Endodermal cell (in vitro differentiated cells): ENCODE measurements around the gene VILL. TPM values are rescaled to one million over a fixed set of nuclear protein-coding genes. Genes with fewer than 3 reads are reported as not detected.

Source experiments
- DNase-seq: peaks from one replicate; pipeline ENCODE4 v3.0.0-alpha.2; 2017
- H3K27ac ChIP-seq: 2 replicates; pipeline ENCODE4 v1.5.1; 2013; ENCODE audit warnings: mild to moderate bottlenecking, low read depth, low read length, moderate library complexity
- H3K27me3 ChIP-seq: 2 replicates; pipeline ENCODE4 v1.6.1; 2013; ENCODE audit warnings: mild to moderate bottlenecking, low read length, moderate library complexity; ENCODE audit not compliant: insufficient read depth, control insufficient read depth, poor library complexity, severe bottlenecking
- H3K36me3 ChIP-seq: 2 replicates; pipeline ENCODE4 v1.7.0; 2013; ENCODE audit warnings: mild to moderate bottlenecking, low read length, moderate library complexity; ENCODE audit not compliant: control insufficient read depth, insufficient read depth
- H3K4me1 ChIP-seq: one replicate; pipeline ENCODE4 v1.7.0; 2013; ENCODE audit warnings: low read length; ENCODE audit not compliant: control insufficient read depth, insufficient read depth
- H3K4me3 ChIP-seq: 2 replicates; pipeline ENCODE4 v1.5.1; 2013; ENCODE audit warnings: mild to moderate bottlenecking, low read length, moderate library complexity
- H3K9ac ChIP-seq: 2 replicates; pipeline ENCODE4 v1.6.1; 2013; ENCODE audit warnings: mild to moderate bottlenecking, low read length, moderate library complexity; ENCODE audit not compliant: poor library complexity, severe bottlenecking; ENCODE audit errors: extremely low read depth
- H3K9me3 ChIP-seq: 2 replicates; pipeline ENCODE4 v1.6.1; 2013; ENCODE audit warnings: mild to moderate bottlenecking, low read length, moderate library complexity; ENCODE audit not compliant: control insufficient read depth
- H3K27ac Mint-ChIP-seq: 2 replicates; pipeline ENCODE4 v1.8.0; 2020; ENCODE audit warnings: mixed read lengths
- H3K27me3 Mint-ChIP-seq: 2 replicates; pipeline ENCODE4 v1.8.0; 2021; ENCODE audit warnings: mild to moderate bottlenecking, mixed read lengths; ENCODE audit not compliant: insufficient read depth
- H3K36me3 Mint-ChIP-seq: 2 replicates; pipeline ENCODE4 v1.8.0; 2020; ENCODE audit warnings: low read depth, mixed read lengths
- H3K4me1 Mint-ChIP-seq: 2 replicates; pipeline ENCODE4 v1.8.0; 2020; ENCODE audit warnings: mixed read lengths
- H3K4me3 Mint-ChIP-seq: 2 replicates; pipeline ENCODE4 v1.8.0; 2020; ENCODE audit warnings: mild to moderate bottlenecking, moderate library complexity, mixed read lengths
- H3K9me3 Mint-ChIP-seq: 2 replicates; pipeline ENCODE4 v1.8.0; 2020; ENCODE audit warnings: mild to moderate bottlenecking, mixed read lengths
- WGBS, 2 experiments: methylation state at CpG; one replicate each; pipeline versions ENCODE4 v1.1.5 to v1.1.7; 2013; ENCODE audit warnings: missing lambda C conversion rate in 2 of 2, mixed read lengths in 1 of 2; ENCODE audit not compliant: insufficient coverage in 1 of 2, insufficient read length in 1 of 2; 5-methylcytosine and 5-hydroxymethylcytosine counted together
- total RNA-seq, 2 donors: library from RNA; stranded (reverse); fragmentation: NEBNext Ultra II Directional in 1 of 2; extraction: Animal tissue kit (Norgen Biotek cat#: 25700) in 1 of 2; gene quantifications; 2 replicates in 1 of 2; 3 replicates in 1 of 2; pipeline ENCODE4 v1.2.1, GENCODE V29; 2021
- TF ChIP-seq, protein P1 (sequence below): fragments of 200-600 bp; sonication (generic); conservative IDR thresholded peaks from 2 replicates; pipeline ENCODE4 v1.5.0; 2021; ENCODE audit warnings: antibody characterized with exemption, mild to moderate bottlenecking

The VILL gene
- total RNA-seq, 2 donors from 2014 or later = 16.0 to 21.3 TPM

DNA sequence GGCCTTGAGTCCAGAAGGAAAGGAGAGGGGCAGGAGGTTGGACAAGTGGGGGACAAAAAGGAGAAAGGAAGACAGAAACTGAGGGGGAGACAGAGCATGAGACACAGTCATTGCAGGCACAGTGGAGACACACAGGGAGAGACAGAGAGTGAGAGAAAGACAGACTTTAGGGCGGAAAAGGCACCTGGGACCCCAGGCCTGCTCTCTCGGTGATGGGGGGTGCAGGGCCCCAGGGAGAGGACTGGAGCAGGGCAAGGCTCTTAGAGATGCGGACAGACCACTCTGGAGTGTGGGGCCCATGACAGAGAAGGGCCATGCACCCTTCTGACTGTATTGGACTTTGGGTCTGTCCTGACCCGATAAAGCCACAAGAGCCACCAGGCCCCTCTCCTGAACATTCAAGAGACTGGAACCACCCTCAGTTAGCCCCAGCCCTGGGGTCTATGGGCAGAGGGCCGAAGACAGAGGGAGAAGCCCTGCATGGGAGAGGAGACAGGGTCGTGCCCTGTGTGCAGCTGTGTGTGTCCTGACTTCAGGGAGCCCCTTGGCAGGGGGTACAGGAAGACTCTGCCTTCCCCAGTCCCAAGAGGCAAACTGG is 26.4 kb downstream of the VILL start:
- H3K27me3 ChIP-seq = no peaks in the 10 kb centered on the region
- DNase-seq = no peak
- TF ChIP-seq, protein P1, sequence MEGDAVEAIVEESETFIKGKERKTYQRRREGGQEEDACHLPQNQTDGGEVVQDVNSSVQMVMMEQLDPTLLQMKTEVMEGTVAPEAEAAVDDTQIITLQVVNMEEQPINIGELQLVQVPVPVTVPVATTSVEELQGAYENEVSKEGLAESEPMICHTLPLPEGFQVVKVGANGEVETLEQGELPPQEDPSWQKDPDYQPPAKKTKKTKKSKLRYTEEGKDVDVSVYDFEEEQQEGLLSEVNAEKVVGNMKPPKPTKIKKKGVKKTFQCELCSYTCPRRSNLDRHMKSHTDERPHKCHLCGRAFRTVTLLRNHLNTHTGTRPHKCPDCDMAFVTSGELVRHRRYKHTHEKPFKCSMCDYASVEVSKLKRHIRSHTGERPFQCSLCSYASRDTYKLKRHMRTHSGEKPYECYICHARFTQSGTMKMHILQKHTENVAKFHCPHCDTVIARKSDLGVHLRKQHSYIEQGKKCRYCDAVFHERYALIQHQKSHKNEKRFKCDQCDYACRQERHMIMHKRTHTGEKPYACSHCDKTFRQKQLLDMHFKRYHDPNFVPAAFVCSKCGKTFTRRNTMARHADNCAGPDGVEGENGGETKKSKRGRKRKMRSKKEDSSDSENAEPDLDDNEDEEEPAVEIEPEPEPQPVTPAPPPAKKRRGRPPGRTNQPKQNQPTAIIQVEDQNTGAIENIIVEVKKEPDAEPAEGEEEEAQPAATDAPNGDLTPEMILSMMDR = no peak
- Mint-ChIP-seq H3K27me3 (no peaks in the 10 kb centered on the region), H3K4me3 (no peak overlapping the region), H3K36me3 (peaks cover 50% of the 10 kb centered on the region), H3K27ac (no peak overlapping the region), H3K4me1 (peaks cover under 1% of the 10 kb centered on the region), H3K9me3 (no peaks in the 10 kb centered on the region)
- no peak overlapping the region for H3K9ac ChIP-seq
- peaks cover 45% of the 10 kb centered on the region for H3K36me3 ChIP-seq
- peaks cover 1% of the 10 kb centered on the region for H3K4me1 ChIP-seq
- no peak overlapping the region for H3K27ac ChIP-seq
- H3K9me3 ChIP-seq = peaks cover 4% of the 10 kb centered on the region
- no peak overlapping the region for H3K4me3 ChIP-seq
- 88 to 89% methylated on average over 6 of the region's 6 CpGs for WGBS, 2 experiments

DNA sequence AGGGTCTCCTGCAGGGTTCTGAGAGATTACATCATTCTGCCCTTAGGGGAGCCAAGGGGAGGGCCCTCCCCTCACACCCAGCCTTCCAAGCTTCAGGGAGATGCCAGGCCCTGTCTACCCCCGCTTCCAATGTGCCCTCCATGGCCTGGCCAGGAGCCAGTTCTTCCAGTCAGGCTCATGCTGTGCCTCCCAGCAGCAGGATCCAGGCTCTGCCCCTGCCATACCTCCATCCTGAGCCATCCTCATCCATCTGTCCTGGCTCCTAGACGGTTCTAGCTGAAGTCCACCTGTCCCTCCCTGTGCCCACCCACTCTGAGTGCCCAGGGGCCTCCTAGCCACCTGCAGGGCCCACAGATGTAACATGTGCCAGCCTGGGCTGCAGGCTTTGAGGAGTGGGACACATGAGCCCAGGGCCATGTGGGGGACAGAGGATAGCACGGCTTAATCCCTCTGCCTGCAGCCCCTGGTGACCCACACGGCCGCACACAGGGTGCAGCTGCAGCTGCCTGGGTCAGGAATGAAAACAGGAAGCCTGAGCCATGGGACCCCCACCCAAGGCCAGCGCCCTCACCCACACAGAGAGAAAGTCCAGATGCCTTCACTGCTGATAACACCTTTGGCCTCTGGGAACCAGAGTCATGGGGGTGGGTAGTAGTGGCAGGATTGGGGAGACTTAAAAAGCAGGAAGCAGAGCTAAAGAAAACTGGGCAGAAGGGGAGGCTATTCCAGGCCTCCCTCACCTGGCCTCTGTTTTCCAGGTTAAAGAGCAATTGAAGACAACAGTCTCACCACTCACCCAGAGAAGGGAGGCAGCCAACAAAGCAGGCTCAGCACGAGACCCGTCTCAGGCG is 27.1 kb downstream of the VILL start:
- Histone ChIP-seq H3K27me3 (no peaks in the 10 kb centered on the region), H3K36me3 (peaks cover 45% of the 10 kb centered on the region), H3K4me1 (peaks cover 9% of the 10 kb centered on the region), H3K4me3 (no peak overlapping the region), H3K27ac (no peak overlapping the region), H3K9me3 (peaks cover 4% of the 10 kb centered on the region), H3K9ac (no peak overlapping the region)
- no peak overlapping the region for H3K27ac Mint-ChIP-seq
- TF ChIP-seq, protein P1 = no peak
- peaks cover 50% of the 10 kb centered on the region for H3K36me3 Mint-ChIP-seq
- DNase-seq = no peak
- no peaks in the 10 kb centered on the region for H3K4me1 Mint-ChIP-seq
- H3K4me3 Mint-ChIP-seq = no peak overlapping the region
- H3K27me3 Mint-ChIP-seq = no peaks in the 10 kb centered on the region
- no peaks in the 10 kb centered on the region for H3K9me3 Mint-ChIP-seq
- WGBS, 2 experiments = 83 to 93% methylated on average over 2 to 9 of the region's 9 CpGs

DNA sequence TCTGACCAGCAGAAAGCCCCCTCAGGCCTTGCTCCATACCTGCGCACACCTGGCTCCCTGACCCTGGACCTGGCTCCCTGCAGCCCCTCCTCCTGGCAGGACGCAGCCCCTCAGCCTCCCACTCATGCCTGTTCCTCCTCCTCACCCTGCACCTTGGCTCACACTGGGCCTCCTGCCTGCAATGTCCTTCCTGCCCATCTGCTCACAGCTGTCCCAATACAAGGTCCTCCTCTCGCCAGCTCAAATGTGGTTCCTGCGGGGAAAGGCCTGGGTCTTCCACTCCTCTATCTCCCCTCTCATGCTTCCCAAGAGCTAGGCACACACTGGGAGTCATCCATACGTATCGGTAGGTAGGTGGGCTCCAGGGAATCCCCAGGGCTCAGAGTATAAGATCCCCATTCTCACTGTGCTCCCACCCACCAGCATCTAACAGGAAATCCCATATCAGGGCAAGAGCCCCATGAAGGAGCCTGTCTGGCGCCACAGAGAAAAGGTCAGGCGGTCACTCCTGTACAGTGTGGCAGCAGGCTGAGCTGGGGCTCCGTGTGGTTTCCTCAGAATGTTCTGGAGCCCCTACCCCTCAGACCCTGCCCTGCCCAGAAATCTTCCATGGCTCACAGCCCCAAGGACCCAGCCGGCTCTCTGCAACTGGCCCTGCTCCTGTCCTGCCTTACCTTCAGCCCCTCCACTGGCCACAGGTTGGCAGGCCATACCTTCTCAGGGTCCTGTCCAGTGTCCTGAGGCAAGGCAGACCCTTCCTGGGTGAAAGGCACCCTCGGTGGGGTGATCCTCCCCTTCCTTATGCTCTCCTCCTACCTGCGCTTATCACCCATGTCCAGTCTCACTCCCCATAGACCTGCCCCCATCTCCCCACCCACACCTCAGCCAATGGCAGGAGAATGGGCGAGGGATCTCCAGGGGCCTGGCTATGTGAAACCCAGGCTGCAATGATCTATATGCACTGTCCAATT is 28.0 kb downstream of the VILL start:
- Mint-ChIP-seq H3K4me1 (peaks cover 5% of the 10 kb centered on the region), H3K4me3 (no peak overlapping the region), H3K36me3 (peaks cover 47% of the 10 kb centered on the region), H3K9me3 (no peaks in the 10 kb centered on the region), H3K27me3 (no peaks in the 10 kb centered on the region), H3K27ac (no peak overlapping the region)
- no peak overlapping the region for H3K4me3 ChIP-seq
- 89 to 97% methylated on average over 5 to 13 of the region's 13 CpGs for WGBS, 2 experiments
- no peak overlapping the region for H3K9ac ChIP-seq
- peaks cover 42% of the 10 kb centered on the region for H3K36me3 ChIP-seq
- TF ChIP-seq, protein P1 = no peak
- H3K9me3 ChIP-seq = peaks cover 4% of the 10 kb centered on the region
- no peaks in the 10 kb centered on the region for H3K27me3 ChIP-seq
- H3K4me1 ChIP-seq = peaks cover 15% of the 10 kb centered on the region
- H3K27ac ChIP-seq = no peak overlapping the region
- DNase-seq = no peak
